HG03139 (cell line): ENCODE measurements around the gene TCEANC.
"Not testable (repeated sequence)": the region's sequence is repeated elsewhere in the genome, so short reads cannot be mapped to it uniquely, and the experiment has no call there.

ENCODE experiments used
- ATAC-seq: cut with Tn5 transposase; IDR thresholded peaks from one replicate; pipeline ENCODE4 v1.9.1; 2021; ENCODE audit not compliant: unreplicated experiment

Gene TCEANC

GRCh38 chrX:13652850-13653693, at the start of gene TCEANC:
Gene TCEANC (plus strand): TSS chrX:13653141. CDS start chrX:13662509, 9,368 bp downstream.
- ATAC-seq, result peak; percentile 94

- no peak for ATAC-seq
Observed at GRCh38 chrX:13605611-13606010, 47.3 kb upstream of the TCEANC start.

- ATAC-seq, result no peak
Observed at GRCh38 chrX:13607331-13607995, 45.5 kb upstream of the TCEANC start.

GRCh38 chrX:13607996-13608365, 45.0 kb upstream of the TCEANC start:
- no peak for ATAC-seq

- ATAC-seq, result no peak
Observed at GRCh38 chrX:13614154-13614553, 38.8 kb upstream of the TCEANC start.

- no peak for ATAC-seq
Observed at GRCh38 chrX:13620207-13620606, 32.7 kb upstream of the TCEANC start.

- ATAC-seq, result no peak
Observed at GRCh38 chrX:13622401-13622964, 30.5 kb upstream of the TCEANC start.

GRCh38 chrX:13627306-13627705, 25.6 kb upstream of the TCEANC start:
- no peak for ATAC-seq

GRCh38 chrX:13637224-13637623, 15.7 kb upstream of the TCEANC start:
- ATAC-seq, result not testable (repeated sequence)

- no peak for ATAC-seq
Observed at GRCh38 chrX:13638021-13638420, 14.9 kb upstream of the TCEANC start.

GRCh38 chrX:13638826-13639225, 14.1 kb upstream of the TCEANC start:
- no peak for ATAC-seq

- not testable (repeated sequence) for ATAC-seq
Observed at GRCh38 chrX:13641684-13642083, 11.3 kb upstream of the TCEANC start.

GRCh38 chrX:13645464-13646153, 7.3 kb upstream of the TCEANC start:
- no peak for ATAC-seq

- no peak for ATAC-seq
Observed at GRCh38 chrX:13646154-13646549, 6.8 kb upstream of the TCEANC start.

- no peak for ATAC-seq
Observed at GRCh38 chrX:13647709-13648212, 5.2 kb upstream of the TCEANC start.

- ATAC-seq, result not testable (repeated sequence)
Observed at GRCh38 chrX:13648336-13648735, 4.6 kb upstream of the TCEANC start.

- no peak for ATAC-seq
Observed at GRCh38 chrX:13649838-13650237, 3.1 kb upstream of the TCEANC start.

GRCh38 chrX:13650318-13650717, 2.6 kb upstream of the TCEANC start:
- ATAC-seq, result no peak

- no peak for ATAC-seq
Observed at GRCh38 chrX:13651150-13651549, 1.8 kb upstream of the TCEANC start.

- no peak for ATAC-seq
Observed at GRCh38 chrX:13652287-13652793, 601 bp upstream of the TCEANC start.

- no peak for ATAC-seq
Observed at GRCh38 chrX:13654116-13654515, 1.2 kb downstream of the TCEANC start.
